LoVo (cell line): ENCODE data around the gene CIAO1.
"Not testable (repeated sequence)": the region's sequence is repeated elsewhere in the genome, so short reads cannot be mapped to it uniquely, and the experiment has no call there.

Experiments used
- DNase-seq: peaks from one replicate; pipeline ENCODE4 v3.0.0-alpha.2; 2016; ENCODE audit warnings: low spot score

CIAO1 gene

DNA sequence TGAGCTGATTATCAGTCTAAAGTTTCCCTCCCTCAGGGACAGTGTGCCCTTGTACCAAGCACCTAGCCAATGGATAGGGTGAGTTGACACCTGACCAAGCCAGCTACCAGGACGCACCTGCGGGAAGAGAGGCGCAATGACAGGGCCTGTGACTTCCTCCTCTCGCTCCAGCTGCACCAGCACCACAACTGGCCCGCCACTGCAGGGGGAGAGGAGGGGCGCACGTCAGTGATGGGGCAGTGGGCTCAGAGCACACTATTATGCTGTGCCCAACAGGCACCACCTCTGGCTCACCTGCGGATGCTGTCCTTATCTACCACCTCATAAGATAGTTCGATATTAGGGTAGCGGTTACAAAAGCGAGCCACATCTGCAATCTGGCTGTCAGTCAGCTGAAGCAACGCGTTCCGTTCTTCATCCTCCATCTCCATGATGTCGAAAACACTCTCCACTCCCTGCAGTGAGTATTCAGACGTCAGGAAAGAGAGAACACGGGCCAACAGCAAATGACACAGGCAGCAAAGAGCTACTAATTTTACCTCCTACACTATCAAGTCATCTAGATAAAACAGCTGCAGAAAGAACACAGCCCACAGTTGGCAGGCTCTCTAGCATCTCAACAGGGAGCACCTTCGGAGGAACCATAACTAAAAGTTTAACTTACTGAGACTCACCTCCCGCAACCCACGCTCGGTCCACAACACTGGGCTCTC is 10.9 kb downstream of the CIAO1 start:
- DNase-seq = no peak

DNA sequence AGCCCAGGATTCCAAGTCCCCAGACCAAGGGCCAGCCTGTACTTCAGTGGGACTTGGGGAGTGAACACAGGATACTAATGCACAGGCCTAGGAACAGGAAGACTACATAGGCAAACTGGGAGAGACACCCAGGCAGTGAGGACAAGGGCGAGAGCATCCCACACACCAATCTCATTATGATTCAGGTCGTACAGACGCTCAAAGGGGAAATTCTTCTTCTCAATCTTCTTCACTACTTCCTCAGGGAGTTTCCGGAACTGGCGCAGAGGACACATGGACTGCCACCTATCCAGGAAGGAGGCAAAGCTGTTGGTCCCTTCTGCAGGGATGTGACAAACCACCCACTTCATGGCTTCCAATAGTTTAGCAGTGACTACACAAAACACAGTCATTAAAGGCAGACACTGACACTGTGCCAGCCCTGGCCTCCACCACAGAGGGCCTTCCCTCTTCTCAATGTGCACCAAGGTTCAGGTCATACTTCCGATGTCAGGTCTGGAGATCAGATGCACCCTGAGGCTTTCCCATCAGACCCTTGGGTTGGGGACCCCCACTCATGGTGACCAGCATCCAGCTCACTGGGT is 21.3 kb downstream of the CIAO1 start:
- DNase-seq = no peak

DNA sequence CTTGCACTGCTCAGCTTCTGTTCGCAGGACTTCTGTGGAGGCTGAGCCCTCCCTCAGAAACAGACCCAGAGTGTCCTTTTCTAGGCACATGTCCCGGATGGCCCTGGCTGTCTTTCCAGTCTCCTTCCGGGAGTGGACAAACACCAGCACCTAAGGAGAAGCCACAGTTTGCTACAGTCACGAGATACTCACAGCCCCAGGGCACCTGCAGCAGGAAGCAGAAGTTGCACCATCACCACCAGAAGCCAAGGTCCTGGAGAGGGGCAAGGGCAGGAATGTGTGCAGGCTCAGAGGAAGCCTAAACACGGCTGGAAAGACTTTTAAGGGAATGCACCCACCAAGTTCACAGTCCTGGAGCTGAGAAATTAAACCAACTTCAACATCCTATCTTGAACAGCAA is 25.7 kb downstream of the CIAO1 start:
- no peak for DNase-seq

DNA sequence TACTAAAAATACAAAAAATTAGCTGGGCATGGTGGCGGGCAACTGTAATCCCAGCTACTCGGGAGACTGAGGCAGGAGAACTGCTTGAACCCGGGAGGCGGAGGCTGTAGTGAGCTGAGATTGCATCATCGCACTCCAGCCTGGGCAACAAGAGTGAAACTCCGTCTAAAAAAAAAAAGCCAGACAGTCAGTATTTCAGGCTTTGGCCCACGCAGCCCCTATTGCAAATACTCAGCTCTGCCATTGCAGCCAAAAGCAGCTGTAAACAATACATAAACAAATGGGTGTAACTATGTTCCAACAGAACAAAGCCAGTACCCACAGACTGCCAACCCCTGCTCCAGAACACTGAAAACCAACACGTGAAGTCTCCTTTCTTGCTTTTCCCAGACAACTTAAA is 28.2 kb downstream of the CIAO1 start:
- not testable (repeated sequence) for DNase-seq

DNA sequence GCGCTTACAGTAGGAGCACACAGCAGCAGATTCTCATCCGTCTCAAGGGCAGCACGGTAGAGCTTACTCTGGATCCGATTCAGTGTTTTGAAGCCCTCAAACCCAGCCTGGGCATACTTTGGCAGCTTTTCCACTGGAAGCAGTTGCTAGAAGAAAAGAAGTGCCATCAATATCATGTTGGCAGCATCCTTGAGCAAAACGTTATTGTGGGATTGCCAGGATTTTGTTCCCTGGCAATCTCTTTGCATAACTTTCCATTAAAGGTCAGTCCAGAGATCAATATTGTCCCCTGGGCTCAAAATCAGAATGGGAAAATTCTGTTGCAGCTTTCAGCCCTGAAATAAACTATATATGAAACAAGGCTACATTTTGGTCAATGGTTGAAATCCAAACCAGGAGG is 30.9 kb downstream of the CIAO1 start:
- DNase-seq = no peak

DNA sequence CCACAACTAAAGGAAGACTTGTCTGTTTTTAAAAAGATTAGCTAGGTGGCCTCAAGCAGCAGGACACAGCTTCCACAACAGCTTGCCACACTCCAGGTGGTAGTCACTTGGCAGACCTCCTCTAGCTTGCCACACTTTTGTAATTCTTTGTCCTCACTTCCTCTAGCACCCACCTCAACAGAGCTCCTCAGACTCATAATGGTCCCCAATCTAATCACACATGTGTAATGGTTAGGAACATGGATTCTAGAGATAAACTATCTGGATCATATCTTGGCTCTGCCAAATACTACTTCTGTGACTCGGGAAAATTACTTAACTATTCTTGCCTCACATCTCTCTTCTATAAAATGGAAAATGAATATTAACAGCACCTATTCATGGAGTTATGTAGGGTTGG is 35.8 kb downstream of the CIAO1 start:
- DNase-seq = no peak

DNA sequence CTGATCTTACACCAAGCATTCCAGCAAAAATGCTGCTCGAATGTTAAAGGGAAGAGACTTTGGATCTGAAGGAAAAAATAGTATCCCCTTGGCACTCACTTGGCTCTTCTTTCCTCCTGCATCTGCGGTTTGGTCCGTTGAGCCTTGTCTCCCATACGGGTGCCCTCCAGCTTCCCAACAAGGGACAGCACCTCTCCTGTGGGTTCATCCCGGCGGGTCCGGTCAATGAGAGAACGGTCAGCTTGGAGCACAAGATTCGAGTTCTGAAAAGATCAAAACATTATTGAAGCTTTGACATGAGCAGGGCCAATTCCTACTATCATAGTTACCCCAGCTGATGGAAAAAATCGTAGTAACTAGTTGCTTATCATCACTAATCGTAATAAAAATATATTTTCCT is 38.6 kb downstream of the CIAO1 start:
- no peak for DNase-seq

DNA sequence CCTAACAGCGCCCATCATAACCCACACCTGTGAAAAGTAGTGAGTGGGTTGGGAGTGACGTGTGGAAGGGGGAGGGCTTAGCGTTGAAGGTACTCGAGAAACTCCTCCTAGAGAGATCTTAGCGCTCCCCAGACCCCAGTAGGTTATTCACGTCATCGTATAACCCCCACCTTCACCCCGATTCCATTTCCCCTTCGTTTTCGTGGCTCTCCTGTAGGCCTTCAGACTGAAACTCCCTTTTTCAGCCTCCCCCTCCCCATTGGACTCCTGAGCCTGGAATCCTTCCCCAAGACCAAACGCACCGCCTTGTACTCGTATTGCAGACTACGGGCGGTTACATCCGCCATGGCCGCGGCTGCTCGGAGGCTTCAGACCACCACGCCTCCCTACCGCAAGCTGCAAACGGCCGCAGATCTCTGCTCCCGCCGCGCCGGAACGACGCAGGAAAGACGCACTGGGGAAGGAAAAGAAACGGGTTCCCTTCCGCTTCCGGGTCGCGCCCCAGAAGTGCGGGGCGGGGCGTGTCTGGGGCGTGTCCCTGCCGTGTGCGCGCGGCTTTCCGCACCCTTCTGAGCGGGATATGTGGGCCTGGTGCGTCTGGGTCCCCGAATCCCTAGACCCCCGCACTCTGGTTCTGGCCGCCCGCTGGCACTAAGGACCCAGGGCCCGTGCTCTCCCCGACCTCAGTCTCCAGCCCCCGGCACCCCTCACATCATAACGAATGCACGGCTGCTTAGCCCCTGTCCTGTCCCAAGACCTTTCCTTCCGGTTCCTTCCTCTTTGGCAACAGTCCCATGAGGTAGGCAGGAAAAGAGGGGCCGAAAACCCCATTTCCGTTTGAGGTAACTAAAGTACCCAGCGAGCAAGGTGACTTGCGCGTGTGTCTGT is 39.3 kb downstream of the CIAO1 start, which contains the start of gene SNRNP200:
Gene SNRNP200 (minus strand): TSS at position 456 of the 888 bp plus-strand sequence. CDS start 109 bp downstream, at position 347.
- DNase-seq = peak; percentile 93

DNA sequence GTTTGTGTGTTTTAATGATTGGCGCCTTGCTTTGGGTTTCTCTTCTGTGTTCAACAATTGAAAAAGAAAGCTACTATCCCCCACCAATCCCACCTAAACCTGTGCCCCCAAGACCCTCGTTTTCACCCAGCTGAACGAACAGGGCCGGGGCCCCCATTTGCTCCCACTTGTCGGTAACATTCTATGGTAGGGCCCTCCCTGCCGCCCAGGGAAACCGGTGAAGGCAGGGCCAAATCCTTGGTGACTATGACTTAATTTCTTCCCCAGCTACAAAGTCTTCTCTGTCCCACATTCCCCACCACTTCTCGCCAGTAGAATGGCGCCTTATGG is 39.9 kb downstream of the CIAO1 start:
- no peak for DNase-seq

DNA sequence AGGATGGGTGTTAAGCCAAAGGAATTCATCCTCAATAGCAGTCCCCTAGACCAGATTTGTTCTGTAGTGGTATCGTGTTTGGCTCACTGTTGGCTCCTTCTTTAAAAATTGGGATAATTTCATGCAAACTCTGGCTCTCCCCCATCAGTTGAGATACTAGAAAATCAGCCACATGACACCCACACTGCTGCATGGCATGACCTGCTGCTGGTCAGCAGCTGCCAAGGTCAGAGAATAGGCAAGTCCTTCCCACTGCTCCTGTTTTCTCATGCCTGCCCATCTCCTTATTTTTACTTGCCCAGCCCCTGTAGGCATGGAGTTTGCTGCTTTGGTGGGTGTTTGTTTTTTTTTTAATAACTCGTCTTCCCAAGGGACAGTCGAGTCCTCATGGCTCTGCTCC is 40.3 kb downstream of the CIAO1 start:
- no peak for DNase-seq

DNA sequence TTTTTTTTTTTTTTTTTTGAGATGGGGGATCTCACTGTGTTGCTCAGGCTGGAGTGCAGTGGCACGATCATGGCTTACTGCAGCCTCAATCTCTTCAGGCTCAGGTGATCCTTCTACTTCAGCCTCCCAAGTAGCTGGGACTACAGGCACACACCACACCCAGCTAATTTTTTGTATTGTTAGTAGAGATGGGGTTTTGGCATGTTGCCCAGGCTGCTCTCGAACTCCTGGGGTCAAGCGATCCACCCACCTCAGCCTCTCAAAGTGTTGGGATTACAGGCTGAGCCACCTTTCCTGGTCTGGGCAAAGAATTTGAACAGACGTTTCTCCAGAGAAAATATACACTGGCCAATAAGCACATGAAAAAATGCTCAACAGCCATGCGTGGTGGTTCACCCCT is 42.2 kb downstream of the CIAO1 start:
- DNase-seq = no peak

DNA sequence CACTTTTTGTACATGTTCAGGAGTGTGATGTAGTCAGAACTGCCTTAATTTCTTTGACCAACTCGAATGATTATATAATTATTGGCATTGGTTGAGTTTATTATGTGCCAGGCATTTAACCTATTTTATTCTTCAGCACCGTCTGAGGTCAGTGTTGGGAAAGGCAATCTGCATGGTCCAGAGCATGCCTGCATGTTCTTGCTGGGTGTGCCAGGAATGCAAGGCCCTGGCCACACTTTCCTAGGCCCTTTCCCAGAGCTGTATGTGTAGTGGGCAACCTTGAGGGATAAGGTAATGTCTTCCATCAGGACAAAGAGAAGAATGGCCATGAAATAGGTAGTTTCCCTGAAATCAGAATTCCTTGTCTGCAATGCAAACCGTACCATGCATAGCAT is 49.0 kb downstream of the CIAO1 start:
- DNase-seq = no peak

DNA sequence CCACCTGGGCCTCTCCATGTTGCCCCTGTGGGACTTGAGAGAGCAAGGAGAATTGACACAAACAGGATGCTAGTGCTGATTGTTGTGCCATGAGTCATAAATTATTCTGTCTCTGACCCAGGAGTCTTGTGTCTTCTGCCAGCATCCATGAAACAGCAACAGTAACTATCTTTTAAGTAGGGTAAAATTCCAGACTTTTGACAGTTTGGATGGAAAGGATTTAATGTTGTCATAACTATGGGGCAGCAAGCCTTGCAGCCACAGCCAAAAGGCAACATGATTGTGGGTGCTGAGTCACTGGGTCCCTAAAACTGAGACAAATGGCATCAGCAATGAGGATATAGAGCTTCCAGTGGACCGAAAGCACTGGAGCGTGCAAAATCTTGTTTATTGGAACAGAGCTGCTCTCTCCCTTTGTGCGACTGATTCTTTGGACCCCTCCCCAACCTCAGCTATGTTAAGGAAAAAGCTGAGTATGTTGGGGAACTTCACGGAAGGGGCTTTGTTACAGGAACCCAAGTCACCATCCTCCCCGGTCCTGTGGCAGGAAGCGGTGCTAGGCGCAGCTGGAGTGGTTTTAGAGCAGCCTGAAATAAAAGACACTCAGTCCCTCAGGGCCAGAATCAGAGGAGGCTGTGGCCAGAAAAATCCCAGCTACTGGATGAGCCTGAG is 49.5 kb downstream of the CIAO1 start:
- no peak for DNase-seq

DNA sequence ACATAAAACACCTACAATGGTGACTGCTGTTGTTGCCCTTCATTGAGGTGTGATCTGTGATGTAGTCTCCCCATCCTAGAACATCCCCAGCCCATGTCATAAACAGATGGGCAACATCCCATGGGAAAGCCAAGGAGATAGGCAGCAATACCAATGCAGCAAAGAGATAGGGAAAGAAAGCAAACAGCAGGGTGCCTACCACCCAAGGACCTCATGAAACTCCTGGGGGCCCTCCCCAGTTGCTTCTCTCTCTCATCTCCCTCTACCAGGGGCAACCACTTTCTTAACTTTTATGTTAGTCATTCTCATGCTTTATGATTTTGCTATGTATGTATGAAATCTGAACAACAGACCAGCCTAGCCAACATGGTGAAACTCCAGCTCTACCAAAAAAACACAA is 51.0 kb downstream of the CIAO1 start:
- DNase-seq = no peak

DNA sequence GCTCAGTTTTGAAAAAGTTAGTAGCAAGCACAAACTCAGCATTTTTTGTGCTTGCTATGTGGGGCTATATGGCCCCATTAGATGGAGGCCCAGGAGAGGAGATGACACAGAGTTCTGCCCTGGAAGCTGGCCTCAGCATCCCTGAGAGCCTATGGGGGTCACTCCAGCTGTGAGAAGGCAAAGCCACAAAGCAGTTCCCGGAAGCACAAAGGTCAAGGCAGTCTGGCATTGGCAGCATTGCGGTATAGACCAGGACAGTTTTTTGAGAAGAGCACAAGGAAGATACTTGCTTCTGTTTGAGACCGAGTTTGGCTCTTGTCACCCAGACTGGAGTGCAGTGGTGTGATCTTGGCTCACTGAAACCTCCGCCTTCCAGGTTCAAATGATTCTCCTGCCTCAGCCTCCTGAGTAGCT is 51.6 kb downstream of the CIAO1 start:
- no peak for DNase-seq

DNA sequence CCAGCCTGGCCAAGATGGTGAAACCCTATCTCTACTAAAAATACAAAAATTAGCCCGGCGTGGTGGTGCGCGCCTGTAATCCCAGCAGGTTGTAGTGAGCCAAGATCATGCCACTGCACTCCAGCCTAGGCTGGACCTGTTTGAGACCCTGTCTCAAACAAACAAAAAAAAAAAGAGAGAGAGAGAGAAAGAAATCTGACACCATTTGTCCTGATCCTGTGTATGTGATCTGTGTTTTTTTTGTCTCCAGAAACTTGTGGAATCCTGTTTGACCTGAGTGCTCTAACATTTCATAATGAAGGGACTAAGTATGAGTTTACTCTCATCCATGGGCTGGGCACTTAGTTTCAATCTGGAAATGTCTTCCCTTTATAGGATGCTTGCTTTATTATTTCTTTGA is 52.7 kb downstream of the CIAO1 start:
- DNase-seq = no peak

DNA sequence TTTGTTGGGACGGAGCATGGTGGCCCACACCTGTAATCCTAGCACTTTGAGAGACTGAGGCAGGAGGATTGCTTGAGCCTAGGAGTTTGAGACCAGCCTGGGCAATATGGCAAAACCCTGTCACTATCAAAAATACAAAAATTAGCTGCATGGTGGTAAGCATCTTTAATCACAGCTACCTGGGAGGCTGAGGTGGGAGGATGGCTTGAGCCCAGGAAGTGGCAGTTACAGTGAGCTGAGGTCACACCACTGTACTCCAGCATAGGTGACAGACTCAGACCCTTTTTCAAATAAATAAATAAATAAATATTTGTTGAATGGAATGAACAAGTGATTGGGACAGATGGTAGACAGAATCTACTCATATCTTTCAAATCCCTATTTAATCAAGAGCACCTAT is 53.4 kb downstream of the CIAO1 start:
- no peak for DNase-seq

DNA sequence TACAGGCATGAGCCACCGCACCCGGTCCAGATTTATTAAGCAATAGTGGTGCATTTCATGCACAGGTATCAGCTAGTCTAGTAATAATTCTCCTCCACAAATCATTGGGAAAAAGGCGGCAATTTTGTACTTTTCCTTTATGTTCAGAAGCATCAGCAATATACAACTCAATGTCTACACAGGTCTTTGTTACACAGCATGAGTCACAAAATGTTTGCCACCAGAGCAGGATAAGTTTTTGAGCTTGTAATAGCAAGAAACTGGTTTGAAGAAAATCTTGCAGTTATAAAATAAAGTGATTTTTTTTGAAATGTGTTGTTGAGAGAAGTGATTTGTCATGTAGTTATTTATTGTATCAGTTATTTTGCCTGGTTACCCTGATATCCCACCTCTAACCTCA is 54.3 kb downstream of the CIAO1 start:
- DNase-seq = no peak

DNA sequence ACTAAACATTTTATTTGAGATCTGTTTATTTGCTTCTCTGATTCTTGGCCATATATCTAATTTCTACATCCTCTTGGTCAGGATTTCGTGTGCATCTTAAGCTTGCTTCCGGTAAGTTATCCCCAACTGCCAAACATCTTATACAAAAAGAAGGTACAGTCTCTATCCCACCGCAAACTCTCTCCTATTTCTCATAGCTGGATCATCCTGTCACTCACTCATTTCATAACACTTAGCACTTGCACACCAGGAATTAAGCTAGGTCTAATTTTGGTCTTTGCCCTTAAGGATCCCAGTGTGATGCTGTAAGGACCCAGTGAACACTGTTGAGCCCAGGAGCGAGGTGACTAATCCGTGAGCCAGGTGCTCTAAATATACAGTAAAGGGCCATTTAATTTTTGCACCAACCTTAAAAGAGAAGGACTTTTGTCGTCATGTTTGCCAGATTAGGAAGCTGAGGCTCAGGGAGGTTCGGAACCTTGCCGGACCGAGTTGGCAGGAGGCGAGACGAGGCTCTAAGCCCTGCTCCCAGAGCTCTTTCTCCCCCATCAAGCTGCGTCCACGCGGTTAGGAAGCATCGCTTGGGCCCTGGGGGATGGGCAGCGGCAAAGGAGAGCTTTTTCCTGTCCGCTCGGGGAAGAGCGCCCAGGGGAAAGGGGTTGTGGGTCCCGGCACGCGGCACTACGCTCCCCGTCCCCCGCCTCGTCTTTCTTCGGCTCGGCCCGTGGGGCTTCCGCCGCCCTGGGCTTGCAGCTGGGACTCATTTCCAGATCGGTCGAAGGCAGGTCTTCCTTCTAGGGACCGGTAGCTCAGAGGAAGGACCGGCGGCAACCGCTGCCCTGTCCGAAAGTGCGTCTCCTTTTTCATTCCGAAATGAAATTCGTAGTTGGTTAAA is 55.0 kb downstream of the CIAO1 start:
- DNase-seq = peak; percentile 14
